ENCODE data around the gene SLC44A1.

The SLC44A1 gene

GRCh38 chr9:105484226-105484625, 239.8 kb downstream of the SLC44A1 start:
- no peak for DNase-seq

GRCh38 chr9:105485131-105485530, 240.7 kb downstream of the SLC44A1 start:
- DNase-seq = no peak
